NCI-H1048 (cell line): ENCODE measurements around the gene USP13.

ENCODE experiments used
- DNase-seq: peaks from one replicate; lab custom pipeline; 2025; lab: John Stamatoyannopoulos, UW

The USP13 gene

GRCh38 chr3:179697736-179698332, 45.0 kb downstream of the USP13 start:
- DNase-seq: no peak

GRCh38 chr3:179700716-179701115, 47.9 kb downstream of the USP13 start:
- DNase-seq: no peak

GRCh38 chr3:179701176-179701827, 48.5 kb downstream of the USP13 start:
- DNase-seq: no peak

- no peak for DNase-seq
These were observed 49.6 kb downstream of the USP13 start for GRCh38 chr3:179702271-179702947.

- DNase-seq: no peak
These were observed 51.0 kb downstream of the USP13 start for GRCh38 chr3:179703816-179704215.

GRCh38 chr3:179706233-179706632, 53.4 kb downstream of the USP13 start:
- DNase-seq: no peak

GRCh38 chr3:179710079-179710478, 57.2 kb downstream of the USP13 start:
- no peak for DNase-seq

GRCh38 chr3:179713643-179714090, 60.8 kb downstream of the USP13 start:
- DNase-seq: no peak

GRCh38 chr3:179715582-179715981, 62.7 kb downstream of the USP13 start:
- no peak for DNase-seq

- no peak for DNase-seq
These were observed 63.4 kb downstream of the USP13 start for GRCh38 chr3:179716226-179716625.

- DNase-seq: no peak
These were observed 64.0 kb downstream of the USP13 start for GRCh38 chr3:179716811-179717210.

- no peak for DNase-seq
These were observed 64.4 kb downstream of the USP13 start for GRCh38 chr3:179717219-179717618.

- no peak for DNase-seq
These were observed 66.4 kb downstream of the USP13 start for GRCh38 chr3:179719048-179719734.

- no peak for DNase-seq
These were observed 67.4 kb downstream of the USP13 start for GRCh38 chr3:179720196-179720595.

GRCh38 chr3:179723617-179724016, 70.8 kb downstream of the USP13 start:
- DNase-seq: no peak

- DNase-seq: no peak
These were observed 73.3 kb downstream of the USP13 start for GRCh38 chr3:179726075-179726699.

- DNase-seq: no peak
These were observed 76.2 kb downstream of the USP13 start for GRCh38 chr3:179729086-179729485.

GRCh38 chr3:179729981-179730380, 77.1 kb downstream of the USP13 start:
- no peak for DNase-seq

GRCh38 chr3:179730506-179730905, 77.7 kb downstream of the USP13 start:
- no peak for DNase-seq

- DNase-seq: no peak
These were observed 78.7 kb downstream of the USP13 start for GRCh38 chr3:179731544-179731943.

GRCh38 chr3:179732661-179733348, 80.0 kb downstream of the USP13 start:
- no peak for DNase-seq

GRCh38 chr3:179733797-179734196, 81.0 kb downstream of the USP13 start:
- no peak for DNase-seq
